Gastrocnemius medialis (tissue), 4 donors: ENCODE results near the gene TRIP12.

Experiments
- POLR2A ChIP-seq, 2 donors: fragments of 450-650 bp; IDR thresholded peaks; one replicate each; pipeline ENCODE4 v1.6.1; 2017; ENCODE audit warnings: antibody characterized with exemption in 2 of 2, mild to moderate bottlenecking in 2 of 2, moderate library complexity in 2 of 2
- TF ChIP-seq, protein P1 (sequence below), 5 experiments: fragments of 450-650 bp in 3 of 5; fragments of 200-600 bp in 2 of 5; sonication (generic) in 2 of 5; IDR thresholded peaks in 4 of 5; conservative IDR thresholded peaks in 1 of 5; 1 replicate in 4 of 5; 2 replicates in 1 of 5; pipeline ENCODE4 v1.5.1; 2016 to 2019; ENCODE audit warnings: antibody characterized with exemption in 5 of 5, mild to moderate bottlenecking in 3 of 5, moderate library complexity in 3 of 5

DNA sequence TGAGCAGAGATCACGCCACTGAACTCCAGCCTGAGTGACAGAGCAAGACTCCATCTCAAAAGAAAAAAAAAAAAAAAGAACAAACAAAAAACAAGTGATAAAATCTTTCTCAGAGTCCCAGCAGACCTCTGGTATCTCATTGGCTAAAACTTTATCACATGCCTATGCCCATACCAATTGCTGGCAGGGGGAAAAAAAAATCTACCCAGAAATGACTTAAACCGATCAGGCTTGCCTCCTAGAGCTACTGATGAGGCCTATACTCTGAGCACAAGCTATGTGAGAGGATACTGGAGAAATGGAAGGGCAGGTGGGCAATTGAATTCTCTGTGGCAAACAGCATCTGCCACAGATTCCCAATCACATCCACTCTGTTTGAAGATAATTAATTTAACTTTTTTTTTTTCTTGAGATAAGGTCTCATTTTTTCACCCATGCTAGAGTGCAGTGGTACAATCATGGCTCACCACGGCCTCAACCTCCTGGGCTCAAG lies 49.5 kb upstream of the TRIP12 start:
- TF ChIP-seq, protein P1, sequence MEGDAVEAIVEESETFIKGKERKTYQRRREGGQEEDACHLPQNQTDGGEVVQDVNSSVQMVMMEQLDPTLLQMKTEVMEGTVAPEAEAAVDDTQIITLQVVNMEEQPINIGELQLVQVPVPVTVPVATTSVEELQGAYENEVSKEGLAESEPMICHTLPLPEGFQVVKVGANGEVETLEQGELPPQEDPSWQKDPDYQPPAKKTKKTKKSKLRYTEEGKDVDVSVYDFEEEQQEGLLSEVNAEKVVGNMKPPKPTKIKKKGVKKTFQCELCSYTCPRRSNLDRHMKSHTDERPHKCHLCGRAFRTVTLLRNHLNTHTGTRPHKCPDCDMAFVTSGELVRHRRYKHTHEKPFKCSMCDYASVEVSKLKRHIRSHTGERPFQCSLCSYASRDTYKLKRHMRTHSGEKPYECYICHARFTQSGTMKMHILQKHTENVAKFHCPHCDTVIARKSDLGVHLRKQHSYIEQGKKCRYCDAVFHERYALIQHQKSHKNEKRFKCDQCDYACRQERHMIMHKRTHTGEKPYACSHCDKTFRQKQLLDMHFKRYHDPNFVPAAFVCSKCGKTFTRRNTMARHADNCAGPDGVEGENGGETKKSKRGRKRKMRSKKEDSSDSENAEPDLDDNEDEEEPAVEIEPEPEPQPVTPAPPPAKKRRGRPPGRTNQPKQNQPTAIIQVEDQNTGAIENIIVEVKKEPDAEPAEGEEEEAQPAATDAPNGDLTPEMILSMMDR (IDR thresholded peaks at IDR 0.05 in 4 of 5, conservative IDR thresholded peaks at IDR 0.05 in 1 of 5), result no peak
- no peak for TF ChIP-seq POLR2A (IDR thresholded peaks at IDR 0.05)
